ENCODE results near the gene KCMF1.

GRCh38 chr2:84965827-84966226, 5.1 kb upstream of the KCMF1 start:
- TF ChIP-seq CTCF (IDR thresholded peaks at IDR 0.05) (no peak), EZH2 (IDR thresholded peaks at IDR 0.05; ENCODE audit: borderline replicate concordance, insufficient read depth, low read depth, low read length, poor library complexity, severe bottlenecking) (no peak)
